ENCODE results near the gene RASGEF1B.

The RASGEF1B gene

DNA sequence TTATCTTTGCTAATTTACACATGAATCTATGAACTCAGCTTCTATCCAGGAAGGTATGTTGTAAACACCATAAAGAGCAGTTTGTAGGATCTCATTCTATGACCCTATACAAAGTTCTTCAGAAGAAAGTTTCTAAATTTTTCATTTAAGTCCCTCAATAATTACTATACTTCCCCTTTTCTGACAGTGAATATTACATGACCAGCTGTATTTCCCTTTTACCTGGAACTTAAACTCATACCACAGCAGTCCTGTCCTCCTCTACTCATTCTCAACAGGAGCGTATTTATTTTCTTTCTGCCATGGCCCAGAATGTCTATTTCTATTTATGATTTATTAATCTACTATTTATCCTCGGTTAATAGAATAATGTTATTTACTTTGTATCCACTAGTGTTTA, 15.8 kb downstream of the RASGEF1B start:
- TF ChIP-seq, protein P1, sequence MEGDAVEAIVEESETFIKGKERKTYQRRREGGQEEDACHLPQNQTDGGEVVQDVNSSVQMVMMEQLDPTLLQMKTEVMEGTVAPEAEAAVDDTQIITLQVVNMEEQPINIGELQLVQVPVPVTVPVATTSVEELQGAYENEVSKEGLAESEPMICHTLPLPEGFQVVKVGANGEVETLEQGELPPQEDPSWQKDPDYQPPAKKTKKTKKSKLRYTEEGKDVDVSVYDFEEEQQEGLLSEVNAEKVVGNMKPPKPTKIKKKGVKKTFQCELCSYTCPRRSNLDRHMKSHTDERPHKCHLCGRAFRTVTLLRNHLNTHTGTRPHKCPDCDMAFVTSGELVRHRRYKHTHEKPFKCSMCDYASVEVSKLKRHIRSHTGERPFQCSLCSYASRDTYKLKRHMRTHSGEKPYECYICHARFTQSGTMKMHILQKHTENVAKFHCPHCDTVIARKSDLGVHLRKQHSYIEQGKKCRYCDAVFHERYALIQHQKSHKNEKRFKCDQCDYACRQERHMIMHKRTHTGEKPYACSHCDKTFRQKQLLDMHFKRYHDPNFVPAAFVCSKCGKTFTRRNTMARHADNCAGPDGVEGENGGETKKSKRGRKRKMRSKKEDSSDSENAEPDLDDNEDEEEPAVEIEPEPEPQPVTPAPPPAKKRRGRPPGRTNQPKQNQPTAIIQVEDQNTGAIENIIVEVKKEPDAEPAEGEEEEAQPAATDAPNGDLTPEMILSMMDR (conservative IDR thresholded peaks at IDR 0.05; ENCODE audit: low read length) = no peak
- no peak for DNase-seq (ENCODE audit: low read depth)
- H3K4me3 ChIP-seq (ENCODE audit: low read length) = no peak overlapping the region

DNA sequence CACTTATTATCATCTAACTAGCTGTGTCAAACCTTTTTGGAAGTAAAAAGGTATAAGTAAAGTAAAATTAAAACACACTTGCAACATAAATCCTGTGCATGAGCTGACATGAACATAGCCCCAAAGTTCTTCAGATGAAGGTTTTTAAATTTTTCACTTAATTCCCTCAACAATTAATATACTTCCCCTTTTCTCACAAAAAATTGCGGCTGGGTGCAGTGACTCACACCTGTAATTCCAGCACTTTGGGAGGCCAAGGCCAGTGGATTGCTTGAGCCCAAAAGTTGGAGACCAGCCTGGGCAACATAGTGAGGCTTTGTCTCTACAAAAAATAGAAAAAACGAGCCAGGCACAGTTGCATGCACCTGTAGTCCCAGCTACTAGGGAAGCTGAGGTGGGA, 16.8 kb downstream of the RASGEF1B start:
- no peak for DNase-seq (ENCODE audit: low read depth)
- H3K4me3 ChIP-seq (ENCODE audit: low read length) = no peak overlapping the region
- TF ChIP-seq, protein P1 (conservative IDR thresholded peaks at IDR 0.05; ENCODE audit: low read length) = no peak

DNA sequence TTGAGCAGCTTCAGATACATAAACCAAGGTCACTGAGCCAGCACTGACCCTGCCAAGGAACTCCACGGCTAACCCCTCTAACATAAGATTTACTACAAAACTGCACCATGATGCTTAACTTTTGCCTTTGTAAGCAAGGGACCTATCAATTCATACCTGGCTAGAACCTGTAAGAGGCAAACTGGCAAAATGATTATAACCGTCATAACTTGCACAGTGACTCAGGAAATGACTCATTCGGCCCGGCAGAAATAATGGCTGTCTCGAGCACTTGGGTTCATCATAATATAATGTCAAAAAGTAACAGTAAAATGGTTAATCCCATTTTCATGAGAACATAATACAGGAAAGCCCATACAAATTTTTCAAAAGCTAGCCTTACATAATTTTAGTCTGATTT, 17.2 kb downstream of the RASGEF1B start:
- DNase-seq (ENCODE audit: low read depth) = no peak

DNA sequence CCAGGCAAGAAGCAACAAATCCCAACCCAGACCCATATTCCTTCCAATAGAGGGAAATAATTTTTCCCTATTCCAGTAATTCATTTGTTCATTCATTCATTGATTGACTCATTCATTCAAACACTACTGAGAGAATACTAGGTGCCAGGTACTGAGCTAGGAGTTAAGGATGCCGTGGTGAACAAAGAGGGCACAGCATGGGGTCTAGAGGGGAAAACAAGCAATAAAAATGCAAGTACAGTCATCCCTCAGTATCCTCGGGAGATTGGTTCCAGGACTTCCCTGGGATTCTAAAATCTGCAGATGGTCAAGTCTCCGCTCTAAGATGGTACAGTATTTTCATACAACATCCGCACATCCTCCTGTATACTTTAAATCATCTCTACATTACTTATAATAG, 18.7 kb downstream of the RASGEF1B start:
- no peak overlapping the region for H3K4me3 ChIP-seq (ENCODE audit: low read length)
- TF ChIP-seq, protein P1 (conservative IDR thresholded peaks at IDR 0.05; ENCODE audit: low read length) = no peak
- DNase-seq (ENCODE audit: low read depth) = no peak

More for the DNA sequence above, 17.2 kb downstream of the RASGEF1B start:
- TF ChIP-seq, protein P1 (conservative IDR thresholded peaks at IDR 0.05; ENCODE audit: low read length) = no peak
- no peak overlapping the region for H3K4me3 ChIP-seq (ENCODE audit: low read length)

DNA sequence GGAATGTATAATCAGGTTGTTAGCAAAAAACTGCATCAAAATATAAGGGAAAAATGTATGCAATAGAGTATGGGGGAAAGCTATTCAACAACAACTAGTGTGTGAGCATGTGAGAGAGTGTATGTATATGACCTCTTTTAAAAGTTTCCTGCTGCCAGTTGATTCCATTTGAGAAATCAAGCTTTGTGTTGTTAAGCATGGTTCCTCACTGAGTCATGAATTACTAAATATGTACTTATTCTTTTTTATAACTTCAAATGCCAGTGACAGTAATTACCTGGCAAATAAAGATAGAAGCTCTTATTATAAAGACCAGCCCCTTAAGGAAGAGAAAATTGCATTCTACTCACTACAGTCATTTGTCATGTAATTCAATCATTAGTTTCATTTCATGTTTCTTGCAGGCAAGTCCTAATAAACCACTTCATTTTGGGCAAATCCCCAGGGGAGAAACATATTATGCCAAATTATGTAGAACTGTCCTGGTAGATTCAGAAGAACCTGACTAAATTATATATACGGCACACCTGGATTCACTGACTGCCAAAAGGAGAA, 19.2 kb downstream of the RASGEF1B start:
- no peak overlapping the region for H3K4me3 ChIP-seq (ENCODE audit: low read length)
- TF ChIP-seq, protein P1 (conservative IDR thresholded peaks at IDR 0.05; ENCODE audit: low read length) = no peak
- no peak for DNase-seq (ENCODE audit: low read depth)

DNA sequence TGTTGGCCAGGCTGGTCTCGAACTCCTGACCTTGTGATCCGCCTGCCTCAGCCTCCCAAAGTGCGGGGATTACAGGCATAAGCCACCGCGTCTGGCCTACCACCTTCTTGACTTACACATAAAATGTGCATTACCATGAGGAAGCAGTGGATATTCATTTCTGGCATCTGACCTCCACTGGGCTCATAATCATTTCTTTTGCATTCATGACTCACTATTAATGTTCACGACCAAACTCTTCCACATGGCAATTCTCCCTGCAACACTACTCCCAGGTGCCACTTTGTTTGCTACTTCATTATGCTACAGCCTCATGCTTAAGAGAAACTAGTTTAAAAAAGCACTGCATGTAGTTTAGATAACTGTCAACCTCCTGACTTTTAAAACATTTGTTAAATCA, 22.7 kb downstream of the RASGEF1B start:
- TF ChIP-seq, protein P1 (conservative IDR thresholded peaks at IDR 0.05; ENCODE audit: low read length) = no peak
- H3K4me3 ChIP-seq (ENCODE audit: low read length) = no peak overlapping the region
- no peak for DNase-seq (ENCODE audit: low read depth)

DNA sequence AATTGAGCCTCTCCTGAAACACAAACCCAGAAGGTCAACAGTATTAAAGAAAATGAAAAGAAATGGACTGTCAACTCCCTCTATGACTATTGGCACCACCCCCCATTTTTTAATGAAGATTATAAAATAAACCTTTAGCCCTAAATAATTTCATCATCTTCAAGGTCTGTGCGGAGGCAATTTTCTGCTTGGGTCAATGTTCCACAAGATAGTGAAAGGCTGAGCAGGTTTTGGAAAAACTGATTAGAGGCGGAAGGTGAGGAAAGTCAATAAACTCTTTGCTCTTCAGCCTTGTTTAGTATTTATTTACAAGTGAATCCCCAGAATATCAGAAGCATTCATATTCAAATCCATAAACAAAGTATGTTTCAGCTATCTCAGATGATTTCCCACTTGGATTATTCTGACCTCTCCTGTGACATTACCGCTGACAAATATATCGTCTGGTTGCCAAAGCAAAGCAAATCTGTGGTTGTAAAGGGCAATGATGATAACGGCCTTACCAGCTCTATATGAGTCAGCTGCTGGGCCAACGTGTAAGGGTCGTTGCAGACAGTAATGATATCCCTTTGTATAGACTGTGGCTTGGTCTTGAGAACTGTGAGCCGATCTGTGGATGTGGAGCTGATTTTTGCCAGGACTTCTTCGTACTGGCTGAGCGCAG, 24.0 kb downstream of the RASGEF1B start:
- TF ChIP-seq, protein P1 (conservative IDR thresholded peaks at IDR 0.05; ENCODE audit: low read length) = no peak
- no peak overlapping the region for H3K4me3 ChIP-seq (ENCODE audit: low read length)
- DNase-seq (ENCODE audit: low read depth) = no peak

All from AG10803 (cell line).